H9 (cell line): Measurements from ENCODE around the gene JAG1. TPM values are rescaled to one million over a fixed set of nuclear protein-coding genes. Genes with fewer than 3 reads are reported as not detected.

ENCODE experiments used
- DNase-seq: peaks from one replicate; pipeline ENCODE4 v3.0.0-alpha.2; 2017
- H2AFZ ChIP-seq: one replicate; pipeline ENCODE4 v1.6.1; 2013; ENCODE audit warnings: mild to moderate bottlenecking, low read length, control low read depth, moderate library complexity
- H2AK5ac ChIP-seq: 2 replicates; pipeline ENCODE4 v1.6.1; 2013; ENCODE audit warnings: low read length, control low read depth, mixed read lengths; ENCODE audit not compliant: insufficient read length
- H2BK120ac ChIP-seq: one replicate; pipeline ENCODE4 v1.6.1; 2013; ENCODE audit warnings: low read depth, mild to moderate bottlenecking, low read length, control low read depth, inconsistent platforms; ENCODE audit not compliant: poor library complexity, severe bottlenecking
- H2BK12ac ChIP-seq: 2 replicates; pipeline ENCODE4 v1.6.1; 2013; ENCODE audit warnings: low read length, control low read depth, mixed read lengths, low read depth; ENCODE audit not compliant: insufficient read length
- H2BK15ac ChIP-seq: 2 replicates; pipeline ENCODE4 v1.6.1; 2013; ENCODE audit warnings: low read depth, low read length, control low read depth
- H2BK20ac ChIP-seq: one replicate; pipeline ENCODE4 v1.6.1; 2013; ENCODE audit warnings: low read depth, mild to moderate bottlenecking, low read length, control low read depth, inconsistent platforms; ENCODE audit not compliant: poor library complexity, severe bottlenecking
- H2BK5ac ChIP-seq: 2 replicates; pipeline ENCODE4 v1.6.1; 2013; ENCODE audit warnings: low read length, control low read depth, mixed read lengths; ENCODE audit not compliant: insufficient read length
- H3K14ac ChIP-seq: 2 replicates; pipeline ENCODE4 v1.6.1; 2013; ENCODE audit warnings: low read length, control low read depth; ENCODE audit not compliant: insufficient read depth
- H3K18ac ChIP-seq: 2 replicates; pipeline ENCODE4 v1.6.1; 2013; ENCODE audit warnings: low read depth, mild to moderate bottlenecking, mixed read lengths, low read length, control low read depth; ENCODE audit not compliant: insufficient read length
- H3K23ac ChIP-seq: 2 replicates; pipeline ENCODE4 v1.6.1; 2013; ENCODE audit warnings: low read length, control low read depth, mixed read lengths, low read depth; ENCODE audit not compliant: insufficient read length
- H3K23me2 ChIP-seq: 2 replicates; pipeline ENCODE4 v1.6.1; 2013; ENCODE audit warnings: low read depth, mild to moderate bottlenecking, mixed read lengths, low read length, control low read depth; ENCODE audit not compliant: insufficient read length, poor library complexity, severe bottlenecking
- H3K27ac ChIP-seq: 2 replicates; pipeline ENCODE4 v1.5.1; 2013; ENCODE audit warnings: low read length, control low read depth, mixed read lengths, low read depth; ENCODE audit not compliant: insufficient read length
- H3K27me3 ChIP-seq: 2 replicates; pipeline ENCODE4 v1.6.1; 2013; ENCODE audit warnings: low read length, control low read depth, inconsistent platforms; ENCODE audit not compliant: insufficient read depth
- H3K4ac ChIP-seq: 2 replicates; pipeline ENCODE4 v1.6.1; 2013; ENCODE audit warnings: low read depth, mild to moderate bottlenecking, control low read depth, inconsistent platforms, low read length, moderate library complexity
- H3K4me1 ChIP-seq: 2 replicates; pipeline ENCODE4 v1.6.1; 2013; ENCODE audit warnings: low read length, control low read depth, inconsistent platforms; ENCODE audit not compliant: insufficient read depth
- H3K4me2 ChIP-seq: 2 replicates; pipeline ENCODE4 v1.6.1; 2013; ENCODE audit warnings: low read length, control low read depth, mixed read lengths; ENCODE audit not compliant: insufficient read length, insufficient read depth
- H3K56ac ChIP-seq: 2 replicates; pipeline ENCODE4 v1.6.1; 2013; ENCODE audit warnings: low read depth, mild to moderate bottlenecking, mixed read lengths, low read length, control low read depth; ENCODE audit not compliant: insufficient read length
- H3K79me1 ChIP-seq: 2 replicates; pipeline ENCODE4 v1.6.1; 2013; ENCODE audit warnings: low read depth, mild to moderate bottlenecking, moderate library complexity, low read length, control low read depth, inconsistent platforms; ENCODE audit not compliant: insufficient read depth, poor library complexity, severe bottlenecking
- H3K79me2 ChIP-seq: 2 replicates; pipeline ENCODE4 v1.6.1; 2013; ENCODE audit warnings: low read length, control low read depth, inconsistent platforms; ENCODE audit not compliant: insufficient read depth
- H3K9ac ChIP-seq: 2 replicates; pipeline ENCODE4 v1.6.1; 2013; ENCODE audit warnings: low read length, control low read depth, mixed read lengths; ENCODE audit not compliant: insufficient read length; ENCODE audit errors: extremely low read depth
- H3K9me3 ChIP-seq: one replicate; pipeline ENCODE4 v1.6.1; 2013; ENCODE audit warnings: low read depth, low read length, inconsistent platforms; ENCODE audit not compliant: control insufficient read depth
- H3T11ph ChIP-seq: one replicate; pipeline ENCODE4 v1.6.1; 2013; ENCODE audit warnings: mild to moderate bottlenecking, low read length, control low read depth, inconsistent platforms
- H4K20me1 ChIP-seq: one replicate; pipeline ENCODE4 v1.6.1; 2013; ENCODE audit not compliant: control insufficient read depth, insufficient read length, insufficient read depth
- H4K5ac ChIP-seq: 2 replicates; pipeline ENCODE4 v1.6.1; 2013; ENCODE audit warnings: low read depth, mild to moderate bottlenecking, mixed read lengths, low read length, control low read depth; ENCODE audit not compliant: insufficient read length
- H4K8ac ChIP-seq: replicated peaks from 2 replicates; pipeline ENCODE4 v1.6.1; 2013; ENCODE audit warnings: low read length, control low read depth, mixed read lengths, low read depth; ENCODE audit not compliant: insufficient read length
- H4K91ac ChIP-seq: 2 replicates; pipeline ENCODE4 v1.6.1; 2013; ENCODE audit warnings: low read depth, mild to moderate bottlenecking, moderate library complexity, mixed read lengths, low read length, control low read depth; ENCODE audit not compliant: insufficient read length
- H3K27ac Mint-ChIP-seq, 3 experiments: 2 replicates in 2 of 3; 3 replicates in 1 of 3; pipeline ENCODE4 v1.8.0; 2020 to 2021; ENCODE audit warnings: mixed read lengths in 3 of 3, mild to moderate bottlenecking in 1 of 3, moderate library complexity in 1 of 3
- H3K27me3 Mint-ChIP-seq: 2 replicates; pipeline ENCODE4 v1.8.0; 2021; ENCODE audit warnings: low read depth, mild to moderate bottlenecking, moderate library complexity, mixed read lengths
- H3K36me3 Mint-ChIP-seq, 3 experiments: 2 replicates in 2 of 3; 3 replicates in 1 of 3; pipeline ENCODE4 v1.8.0; 2020 to 2021; ENCODE audit warnings: low read depth in 3 of 3, mixed read lengths in 3 of 3; ENCODE audit not compliant: insufficient read depth in 1 of 3
- H3K4me1 Mint-ChIP-seq, 2 experiments: 2 replicates each; pipeline ENCODE4 v1.8.0; 2020; ENCODE audit warnings: mixed read lengths in 2 of 2
- H3K4me3 Mint-ChIP-seq, 2 experiments: 2 replicates in 1 of 2; 3 replicates in 1 of 2; pipeline ENCODE4 v1.8.0; 2020 to 2021; ENCODE audit warnings: mild to moderate bottlenecking in 2 of 2, mixed read lengths in 2 of 2, moderate library complexity in 1 of 2
- H3K9me3 Mint-ChIP-seq, 2 experiments: 2 replicates in 1 of 2; 3 replicates in 1 of 2; pipeline ENCODE4 v1.8.0; 2020; ENCODE audit warnings: mild to moderate bottlenecking in 2 of 2, mixed read lengths in 2 of 2, moderate library complexity in 1 of 2
- CTCF ChIP-seq: fragments of 200-600 bp; sonication (generic); conservative IDR thresholded peaks from 3 replicates; pipeline ENCODE4 v1.8.0; 2021; ENCODE audit warnings: antibody characterized with exemption, mild to moderate bottlenecking
- WGBS: extraction: QIAGEN DNeasy Blood & Tissue Kit; methylation state at CpG from one replicate; pipeline ENCODE4 v1.1.7; 2013; ENCODE audit warnings: missing lambda C conversion rate, low lambda C conversion rate, mixed read lengths; ENCODE audit not compliant: insufficient read length; ENCODE audit errors: extremely low coverage; 5-methylcytosine and 5-hydroxymethylcytosine counted together
- total RNA-seq: library from RNA; stranded (reverse); gene quantifications from 2 replicates; pipeline ENCODE4 v1.2.1, GENCODE V29; 2021

Gene JAG1
- total RNA-seq, 1 experiment from 2014 or later: 58.1 TPM

GRCh38 chr20:10604865-10605440 is 68.8 kb downstream of the JAG1 start:
- Mint-ChIP-seq H3K9me3 (no peaks in the 10 kb centered on the region), H3K4me1 (peaks cover 9 to 16% of the 10 kb centered on the region in 2 experiments), H3K4me3 (no peak overlapping the region), H3K36me3 (peaks cover 1 to 13% (median 3%) of the 10 kb centered on the region in 3 experiments; a peak in 4 of 7 replicates), H3K27ac (no peak overlapping the region), H3K27me3 (no peaks in the 10 kb centered on the region)
- no peak overlapping the region for H3K4ac ChIP-seq
- H4K5ac ChIP-seq: no peak overlapping the region
- H3K79me1 ChIP-seq: no peaks in the 10 kb centered on the region
- H2BK15ac ChIP-seq: no peak overlapping the region
- H3K56ac ChIP-seq: no peak overlapping the region
- H2AK5ac ChIP-seq: no peak overlapping the region
- no peaks in the 10 kb centered on the region for H3K4me1 ChIP-seq
- WGBS: no CpG with 5 or more reads among the region's 2 CpGs
- H2BK5ac ChIP-seq: no peak overlapping the region
- H4K20me1 ChIP-seq: no peaks in the 10 kb centered on the region
- no peaks in the 10 kb centered on the region for H3K27me3 ChIP-seq
- H3K9ac ChIP-seq: no peak overlapping the region
- H3K23me2 ChIP-seq: no peaks in the 10 kb centered on the region
- no peak overlapping the region for H4K8ac ChIP-seq
- no peak overlapping the region for H3K14ac ChIP-seq
- no peak overlapping the region for H3K27ac ChIP-seq
- H2BK120ac ChIP-seq: no peak overlapping the region
- no peak overlapping the region for H3T11ph ChIP-seq
- H3K79me2 ChIP-seq: no peaks in the 10 kb centered on the region
- H2BK12ac ChIP-seq: no peak overlapping the region
- H3K9me3 ChIP-seq: no peaks in the 10 kb centered on the region
- no peak overlapping the region for H2AFZ ChIP-seq
- H4K91ac ChIP-seq: no peak overlapping the region
- no peak overlapping the region for H3K4me2 ChIP-seq
- DNase-seq: no peak
- H3K23ac ChIP-seq: no peak overlapping the region
- no peak for TF ChIP-seq CTCF
- H2BK20ac ChIP-seq: no peak overlapping the region
- no peak overlapping the region for H3K18ac ChIP-seq
